GM10266 (cell line): Measurements from ENCODE around the gene SLC35F4.

Source experiments
- DNase-seq: peaks from one replicate; pipeline ENCODE4 v3.0.0; 2012; ENCODE audit errors: extremely low spot score
- CTCF ChIP-seq: IDR thresholded peaks from 2 replicates; pipeline ENCODE4 v1.5.1; 2012; ENCODE audit warnings: mild to moderate bottlenecking, low read depth; ENCODE audit not compliant: control insufficient read depth, insufficient read depth; ENCODE audit errors: missing control alignments

Gene SLC35F4

GRCh38 chr14:57811998-57812546 is 53.8 kb downstream of the SLC35F4 start:
- TF ChIP-seq CTCF: no peak
- DNase-seq: no peak

GRCh38 chr14:57809808-57810207 is 56.1 kb downstream of the SLC35F4 start:
- DNase-seq: no peak
- TF ChIP-seq CTCF: no peak

GRCh38 chr14:57797160-57797559 is 68.7 kb downstream of the SLC35F4 start:
- DNase-seq: no peak
- TF ChIP-seq CTCF: no peak

DNA sequence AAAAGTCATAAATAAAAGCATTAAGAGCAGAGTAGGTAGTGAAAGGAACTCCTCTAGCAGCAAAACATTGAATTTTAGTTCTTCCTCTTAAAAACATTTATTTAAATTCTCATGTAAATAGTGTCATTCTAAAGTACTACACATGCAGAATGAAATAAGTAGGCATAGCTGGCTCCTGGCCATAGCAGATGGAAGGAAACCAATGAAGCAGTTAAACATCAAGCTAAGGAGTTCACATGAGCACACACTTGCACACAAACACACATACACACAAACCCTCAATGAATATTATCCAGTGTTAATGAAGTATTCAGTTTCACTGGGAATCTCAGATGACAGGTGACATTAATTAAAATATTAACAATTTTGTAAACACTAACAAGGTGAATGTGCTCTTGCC is 69.3 kb downstream of the SLC35F4 start:
- no peak for DNase-seq
- no peak for TF ChIP-seq CTCF

DNA sequence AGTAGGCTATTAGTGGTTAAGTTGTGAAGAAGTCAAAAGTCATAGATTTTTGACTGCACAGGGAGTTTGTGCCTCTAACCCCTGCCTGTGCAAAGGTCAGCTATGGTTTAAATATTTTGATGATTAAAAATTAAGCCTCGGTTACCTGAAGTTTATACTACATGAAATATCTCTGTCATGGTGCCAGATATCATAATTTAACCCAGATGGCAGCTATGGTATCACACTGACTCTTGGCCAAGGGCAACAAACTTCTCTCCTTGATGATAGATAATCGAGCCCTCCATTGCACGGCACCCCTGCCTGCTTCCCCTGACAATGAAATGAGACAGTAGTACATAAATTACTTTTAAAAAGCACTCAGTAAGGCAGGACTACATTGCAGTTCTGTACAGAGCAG is 80.8 kb downstream of the SLC35F4 start:
- DNase-seq: no peak
- no peak for TF ChIP-seq CTCF

DNA sequence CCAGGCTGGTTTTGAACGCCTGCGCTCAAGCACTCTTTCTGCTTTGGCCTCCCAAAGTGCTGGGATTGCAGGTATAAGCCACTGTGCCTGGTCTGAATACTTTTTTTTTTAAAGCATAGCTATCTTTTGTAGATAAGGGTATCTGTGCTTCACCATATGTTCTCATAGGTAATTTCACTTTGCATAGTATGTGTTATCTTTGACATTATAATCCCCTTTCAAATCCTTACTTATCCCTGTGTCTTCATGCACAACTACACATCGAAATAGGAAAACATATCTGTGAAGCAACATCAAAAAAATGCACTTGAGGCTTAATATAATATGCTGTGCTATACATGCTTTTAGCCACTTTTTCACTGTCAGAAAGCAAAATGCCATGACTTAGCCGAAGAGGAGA is 94.1 kb downstream of the SLC35F4 start:
- TF ChIP-seq CTCF: no peak
- no peak for DNase-seq

DNA sequence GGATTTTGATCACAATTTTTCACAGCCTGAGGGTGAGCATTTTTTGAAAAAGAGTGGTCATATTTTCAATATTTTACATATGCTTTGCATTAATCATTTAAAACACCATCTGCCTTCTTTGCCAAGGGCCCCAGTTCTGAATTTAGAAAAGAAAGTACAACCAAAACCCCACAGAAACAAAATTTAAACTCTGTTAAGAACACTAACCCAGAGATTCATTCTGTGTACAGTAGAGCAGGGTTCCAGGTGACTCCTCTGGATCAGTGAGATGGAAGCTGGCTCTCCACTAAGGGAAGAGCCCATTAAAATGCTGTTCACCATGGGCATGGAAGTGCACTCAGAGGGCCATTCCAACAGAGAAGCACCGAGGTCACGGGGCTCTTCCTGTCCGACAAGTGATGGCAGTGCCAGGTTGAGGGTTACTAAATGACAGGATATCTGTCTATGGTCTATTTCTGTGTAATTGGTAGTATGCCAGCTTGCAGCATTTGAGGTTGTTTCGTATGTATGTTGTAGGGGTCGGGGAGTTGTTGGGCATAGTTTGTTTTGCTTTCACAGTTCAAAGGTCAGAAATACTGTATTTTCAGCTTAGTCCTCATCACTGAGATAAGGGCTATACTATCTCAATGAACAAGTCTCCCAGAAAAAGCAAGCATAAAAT is 95.9 kb downstream of the SLC35F4 start:
- TF ChIP-seq CTCF: no peak
- no peak for DNase-seq
